Stimulated activated CD8-positive, alpha-beta memory T cell treated with anti-CD3 and anti-CD28 coated beads, Interleukin-12 subunit alpha, Interleukin-12 subunit beta, amount 100 ng/mL, for 24 hours (primary cell): ENCODE data around the gene BTC.
"Not testable (repeated sequence)": the region's sequence is repeated elsewhere in the genome, so short reads cannot be mapped to it uniquely, and the experiment has no call there.

Source experiments
- DNase-seq: peaks from one replicate; pipeline ENCODE4 v3.0.0-alpha.2; 2020; ENCODE audit errors: extremely low read depth

Gene BTC

GRCh38 chr4:74794382-74795010 is at the start of gene BTC:
BTC (minus strand) TSS chr4:74794523; CDS start chr4:74794325, 198 bp downstream.
- DNase-seq = no peak

- DNase-seq = no peak
Observed at GRCh38 chr4:74840936-74841509, 46.7 kb upstream of the BTC start.

GRCh38 chr4:74838746-74839370 is 44.5 kb upstream of the BTC start:
- no peak for DNase-seq

GRCh38 chr4:74830928-74831327 is 36.6 kb upstream of the BTC start:
- no peak for DNase-seq

- DNase-seq = no peak
Observed at GRCh38 chr4:74823194-74823593, 28.9 kb upstream of the BTC start.

GRCh38 chr4:74822603-74823002 is 28.3 kb upstream of the BTC start:
- DNase-seq = no peak

GRCh38 chr4:74821541-74821940 is 27.2 kb upstream of the BTC start:
- no peak for DNase-seq

- DNase-seq = no peak
Observed at GRCh38 chr4:74814052-74814451, 19.7 kb upstream of the BTC start.

GRCh38 chr4:74812056-74812455 is 17.7 kb upstream of the BTC start:
- DNase-seq = not testable (repeated sequence)

GRCh38 chr4:74805601-74806000 is 11.3 kb upstream of the BTC start:
- DNase-seq = no peak

GRCh38 chr4:74800310-74800709 is 6.0 kb upstream of the BTC start:
- DNase-seq = no peak

GRCh38 chr4:74796631-74797030 is 2.3 kb upstream of the BTC start:
- DNase-seq = no peak

- DNase-seq = no peak
Observed at GRCh38 chr4:74793757-74794381, 454 bp downstream of the BTC start.

- DNase-seq = no peak
Observed at GRCh38 chr4:74790652-74791051, 3.7 kb downstream of the BTC start.

GRCh38 chr4:74789518-74789917 is 4.8 kb downstream of the BTC start:
- no peak for DNase-seq

GRCh38 chr4:74777531-74777930 is 16.8 kb downstream of the BTC start:
- DNase-seq = no peak

GRCh38 chr4:74772783-74773182 is 21.5 kb downstream of the BTC start:
- no peak for DNase-seq

GRCh38 chr4:74772106-74772505 is 22.2 kb downstream of the BTC start:
- DNase-seq = no peak

- DNase-seq = no peak
Observed at GRCh38 chr4:74770226-74770910, 24.0 kb downstream of the BTC start.

GRCh38 chr4:74768857-74769525 is 25.3 kb downstream of the BTC start:
- no peak for DNase-seq

- no peak for DNase-seq
Observed at GRCh38 chr4:74764119-74764518, 30.2 kb downstream of the BTC start.
